Measurements from ENCODE around the gene ATP11A. TPM values are rescaled to one million over a fixed set of nuclear protein-coding genes. Genes with fewer than 3 reads are reported as not detected.
A peak's percentile ranks its signal among the peaks of the same experiment; 100 is the strongest.

Gene ATP11A
- total and polyA plus RNA-seq, 2 experiments from 2014 or later, result 12.3 to 52.6 TPM

DNA sequence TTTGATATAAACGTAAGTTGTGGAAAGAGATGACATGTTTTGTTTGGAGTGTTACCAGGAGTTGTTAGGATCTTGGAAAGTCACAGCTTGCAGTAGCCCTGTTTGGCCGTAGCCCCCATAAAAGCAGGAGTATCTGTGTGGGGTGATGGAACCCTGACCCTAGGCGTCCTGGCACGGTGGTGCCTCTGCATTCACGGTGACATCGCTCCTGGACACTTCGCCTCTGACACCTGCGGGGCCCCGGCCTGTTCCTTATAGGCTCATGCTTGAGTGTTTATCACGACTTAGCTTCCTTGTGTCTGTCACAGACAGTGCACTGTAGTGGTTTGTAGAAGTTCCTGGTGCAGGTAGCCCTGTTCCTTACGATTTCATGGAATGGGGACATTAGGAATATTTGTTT is 74.2 kb downstream of the ATP11A start:
- DNase-seq (ENCODE audit: low spot score) (no peak), ATAC-seq (no peak)
- Histone ChIP-seq H3K27ac (ENCODE audit: low read depth) (no peak overlapping the region), H3K79me2 (replicated peaks; ENCODE audit: insufficient read depth) (peaks cover 52% of the 10 kb centered on the region), H3K27me3 (ENCODE audit: insufficient read depth) (no peaks in the 10 kb centered on the region), H3K9me2 (ENCODE audit: insufficient read depth) (no peaks in the 10 kb centered on the region), H3F3A (replicated peaks; ENCODE audit: low read depth) (no peaks in the 10 kb centered on the region), H3K4me1 (ENCODE audit: insufficient read depth) (peaks cover 21% of the 10 kb centered on the region; the same call in 1 of the 2 replicates), H3K4me2 (no peak overlapping the region), H3K4me3 (no peak overlapping the region), H3K36me3 (ENCODE audit: insufficient read depth) (no peaks in the 10 kb centered on the region), H4K20me1 (replicated peaks; ENCODE audit: insufficient read depth) (peaks cover 7% of the 10 kb centered on the region; the same call in 1 of the 2 replicates), H2AFZ (no peak overlapping the region)
- Mint-ChIP-seq H3K9me3 (no peaks in the 10 kb centered on the region), H3K27ac (no peak overlapping the region), H3K27me3 (ENCODE audit: insufficient read depth, low read depth, poor library complexity) (peaks cover 14% of the 10 kb centered on the region), H3K4me1 (peaks cover 65% of the 10 kb centered on the region), H3K4me3 (no peak overlapping the region), H3K36me3 (ENCODE audit: low read depth) (no peaks in the 10 kb centered on the region; the same call in 2 of the 3 replicates)
- TF ChIP-seq JUNB (IDR thresholded peaks at IDR 0.05; ENCODE audit: unreplicated experiment) (no peak), ZNF331 (CRISPR knock-in tag; IDR thresholded peaks at IDR 0.05; ENCODE audit: low read depth) (no peak), NANOG (IDR thresholded peaks at IDR 0.05; ENCODE audit: borderline replicate concordance) (no peak), EZH2 (IDR thresholded peaks at IDR 0.05; ENCODE audit: low read depth, unreplicated experiment) (no peak)
- TF ChIP-seq, protein P1, sequence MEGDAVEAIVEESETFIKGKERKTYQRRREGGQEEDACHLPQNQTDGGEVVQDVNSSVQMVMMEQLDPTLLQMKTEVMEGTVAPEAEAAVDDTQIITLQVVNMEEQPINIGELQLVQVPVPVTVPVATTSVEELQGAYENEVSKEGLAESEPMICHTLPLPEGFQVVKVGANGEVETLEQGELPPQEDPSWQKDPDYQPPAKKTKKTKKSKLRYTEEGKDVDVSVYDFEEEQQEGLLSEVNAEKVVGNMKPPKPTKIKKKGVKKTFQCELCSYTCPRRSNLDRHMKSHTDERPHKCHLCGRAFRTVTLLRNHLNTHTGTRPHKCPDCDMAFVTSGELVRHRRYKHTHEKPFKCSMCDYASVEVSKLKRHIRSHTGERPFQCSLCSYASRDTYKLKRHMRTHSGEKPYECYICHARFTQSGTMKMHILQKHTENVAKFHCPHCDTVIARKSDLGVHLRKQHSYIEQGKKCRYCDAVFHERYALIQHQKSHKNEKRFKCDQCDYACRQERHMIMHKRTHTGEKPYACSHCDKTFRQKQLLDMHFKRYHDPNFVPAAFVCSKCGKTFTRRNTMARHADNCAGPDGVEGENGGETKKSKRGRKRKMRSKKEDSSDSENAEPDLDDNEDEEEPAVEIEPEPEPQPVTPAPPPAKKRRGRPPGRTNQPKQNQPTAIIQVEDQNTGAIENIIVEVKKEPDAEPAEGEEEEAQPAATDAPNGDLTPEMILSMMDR (conservative IDR thresholded peaks at IDR 0.05; ENCODE audit: low read depth in 2 of 2), result no peak
- TF ChIP-seq, protein P2, sequence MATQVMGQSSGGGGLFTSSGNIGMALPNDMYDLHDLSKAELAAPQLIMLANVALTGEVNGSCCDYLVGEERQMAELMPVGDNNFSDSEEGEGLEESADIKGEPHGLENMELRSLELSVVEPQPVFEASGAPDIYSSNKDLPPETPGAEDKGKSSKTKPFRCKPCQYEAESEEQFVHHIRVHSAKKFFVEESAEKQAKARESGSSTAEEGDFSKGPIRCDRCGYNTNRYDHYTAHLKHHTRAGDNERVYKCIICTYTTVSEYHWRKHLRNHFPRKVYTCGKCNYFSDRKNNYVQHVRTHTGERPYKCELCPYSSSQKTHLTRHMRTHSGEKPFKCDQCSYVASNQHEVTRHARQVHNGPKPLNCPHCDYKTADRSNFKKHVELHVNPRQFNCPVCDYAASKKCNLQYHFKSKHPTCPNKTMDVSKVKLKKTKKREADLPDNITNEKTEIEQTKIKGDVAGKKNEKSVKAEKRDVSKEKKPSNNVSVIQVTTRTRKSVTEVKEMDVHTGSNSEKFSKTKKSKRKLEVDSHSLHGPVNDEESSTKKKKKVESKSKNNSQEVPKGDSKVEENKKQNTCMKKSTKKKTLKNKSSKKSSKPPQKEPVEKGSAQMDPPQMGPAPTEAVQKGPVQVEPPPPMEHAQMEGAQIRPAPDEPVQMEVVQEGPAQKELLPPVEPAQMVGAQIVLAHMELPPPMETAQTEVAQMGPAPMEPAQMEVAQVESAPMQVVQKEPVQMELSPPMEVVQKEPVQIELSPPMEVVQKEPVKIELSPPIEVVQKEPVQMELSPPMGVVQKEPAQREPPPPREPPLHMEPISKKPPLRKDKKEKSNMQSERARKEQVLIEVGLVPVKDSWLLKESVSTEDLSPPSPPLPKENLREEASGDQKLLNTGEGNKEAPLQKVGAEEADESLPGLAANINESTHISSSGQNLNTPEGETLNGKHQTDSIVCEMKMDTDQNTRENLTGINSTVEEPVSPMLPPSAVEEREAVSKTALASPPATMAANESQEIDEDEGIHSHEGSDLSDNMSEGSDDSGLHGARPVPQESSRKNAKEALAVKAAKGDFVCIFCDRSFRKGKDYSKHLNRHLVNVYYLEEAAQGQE (IDR thresholded peaks at IDR 0.05; ENCODE audit: unreplicated experiment), result no peak

DNA sequence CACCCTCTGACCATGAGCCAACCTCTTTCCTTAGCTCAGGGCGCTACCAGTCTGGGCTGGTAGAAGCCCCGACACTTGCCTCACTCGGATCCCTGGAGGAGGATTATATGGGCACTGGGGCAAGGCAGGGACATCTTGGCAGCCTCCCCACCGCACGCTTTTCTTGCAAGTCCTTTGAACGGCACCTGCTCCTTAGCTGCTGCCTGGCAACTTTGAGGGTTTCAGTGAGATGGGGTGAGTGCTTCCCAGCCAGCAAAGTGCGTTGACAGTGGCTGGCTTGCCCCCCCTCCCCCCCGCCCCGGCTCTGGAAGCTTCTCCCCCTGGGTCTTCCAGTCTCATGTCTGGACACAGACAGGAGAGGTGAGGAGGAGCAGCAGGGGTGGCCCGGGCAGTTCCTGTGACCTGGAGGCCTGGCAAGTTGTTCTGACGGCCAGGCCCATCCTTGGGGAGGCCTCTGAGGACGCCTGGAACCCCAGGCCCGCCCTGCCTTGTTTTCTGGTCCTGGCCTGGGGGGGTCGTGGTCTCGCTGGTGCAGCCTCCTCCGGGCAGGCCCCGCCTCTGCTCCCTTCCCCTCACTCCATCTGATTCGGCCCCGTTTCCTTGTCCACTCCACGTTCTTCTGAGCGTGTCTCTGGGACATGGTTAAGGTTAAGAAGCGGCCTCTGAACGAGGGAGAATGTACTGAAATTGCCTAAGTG is 75.2 kb downstream of the ATP11A start:
- H2AFZ ChIP-seq, result no peak overlapping the region
- no peaks in the 10 kb centered on the region for H3K9me2 ChIP-seq (ENCODE audit: insufficient read depth)
- H3K27ac Mint-ChIP-seq, result peak overlapping the region; percentile 61; the same call in 1 of the 2 replicates
- peaks cover 68% of the 10 kb centered on the region for H3K4me1 Mint-ChIP-seq
- no peaks in the 10 kb centered on the region for H3K9me3 Mint-ChIP-seq
- H3K27me3 Mint-ChIP-seq (ENCODE audit: insufficient read depth, low read depth, poor library complexity), result peaks cover 11% of the 10 kb centered on the region
- H3K79me2 ChIP-seq (replicated peaks; ENCODE audit: insufficient read depth), result peaks cover 52% of the 10 kb centered on the region
- H3K4me3 Mint-ChIP-seq, result no peak overlapping the region
- ATAC-seq (no peak; the same call in 2 of the 3 replicates), DNase-seq (ENCODE audit: low spot score) (no peak)
- H3K36me3 Mint-ChIP-seq (ENCODE audit: low read depth), result no peaks in the 10 kb centered on the region; the same call in 2 of the 3 replicates
- peaks cover 7% of the 10 kb centered on the region; the same call in 1 of the 2 replicates for H4K20me1 ChIP-seq (replicated peaks; ENCODE audit: insufficient read depth)
- H3F3A ChIP-seq (replicated peaks; ENCODE audit: low read depth), result no peaks in the 10 kb centered on the region
- H3K4me3 ChIP-seq, result no peak overlapping the region
- H3K27me3 ChIP-seq (ENCODE audit: insufficient read depth), result no peaks in the 10 kb centered on the region
- H3K4me2 ChIP-seq, result peak overlapping the region; percentile 14; the same call in 1 of the 2 replicates
- peaks cover 21% of the 10 kb centered on the region; the same call in 1 of the 2 replicates for H3K4me1 ChIP-seq (ENCODE audit: insufficient read depth)
- H3K36me3 ChIP-seq (ENCODE audit: insufficient read depth), result no peaks in the 10 kb centered on the region
- H3K27ac ChIP-seq (ENCODE audit: low read depth), result peak overlapping the region; percentile 83; the same call in 1 of the 2 replicates
- TF ChIP-seq, protein P2 (IDR thresholded peaks at IDR 0.05; ENCODE audit: unreplicated experiment), result no peak

Measured in GM23338 (cell line).